IPS-15b (cell line): ENCODE results near the gene LRP5.
A peak's percentile ranks its signal among the peaks of the same experiment; 100 is the strongest.

ENCODE experiments used
- H3K27me3 ChIP-seq: one replicate; pipeline ENCODE4 v1.6.1; 2013; ENCODE audit warnings: low read length; ENCODE audit not compliant: control insufficient read depth, insufficient read depth
- H3K36me3 ChIP-seq: one replicate; pipeline ENCODE4 v1.6.1; 2013; ENCODE audit warnings: low read length; ENCODE audit not compliant: control insufficient read depth, insufficient read depth
- H3K4me1 ChIP-seq: one replicate; pipeline ENCODE4 v1.6.1; 2013; ENCODE audit warnings: mild to moderate bottlenecking, low read length; ENCODE audit not compliant: control insufficient read depth, insufficient read depth
- H3K4me3 ChIP-seq: one replicate; pipeline ENCODE4 v1.5.1; 2013; ENCODE audit warnings: low read depth, low read length
- H3K9ac ChIP-seq: one replicate; pipeline ENCODE4 v1.6.1; 2013; ENCODE audit warnings: low read depth, mild to moderate bottlenecking, low read length
- H3K9me3 ChIP-seq: one replicate; pipeline ENCODE4 v1.6.1; 2013; ENCODE audit warnings: mild to moderate bottlenecking, low read length; ENCODE audit not compliant: control insufficient read depth, insufficient read depth

Gene LRP5

GRCh38 chr11:68312117-68312779 is at the start of gene LRP5:
TSS of gene LRP5 (plus strand) at chr11:68312591. CDS start at chr11:68312715, 124 bp downstream.
- Histone ChIP-seq H3K9me3 (no peaks in the 10 kb centered on the region), H3K4me3 (peak within 1 kb of the TSS; percentile 68), H3K4me1 (peaks cover 11% of the 10 kb centered on the region), H3K9ac (peak within 1 kb of the TSS; percentile 65), H3K27me3 (peaks cover 4% of the 10 kb centered on the region), H3K36me3 (no peaks in the 10 kb centered on the region)

GRCh38 chr11:68263444-68264035 is 48.9 kb upstream of the LRP5 start:
- Histone ChIP-seq H3K9me3 (no peaks in the 10 kb centered on the region), H3K27me3 (no peaks in the 10 kb centered on the region), H3K4me1 (no peaks in the 10 kb centered on the region), H3K4me3 (no peak overlapping the region), H3K36me3 (peaks cover 50% of the 10 kb centered on the region), H3K9ac (no peak overlapping the region)

- H3K27me3 ChIP-seq, result no peaks in the 10 kb centered on the region
- H3K9ac ChIP-seq, result no peak overlapping the region
- H3K4me3 ChIP-seq, result no peak overlapping the region
- H3K9me3 ChIP-seq, result no peaks in the 10 kb centered on the region
- H3K4me1 ChIP-seq, result no peaks in the 10 kb centered on the region
- H3K36me3 ChIP-seq, result peaks cover 52% of the 10 kb centered on the region
These were observed 48.1 kb upstream of the LRP5 start for GRCh38 chr11:68264244-68264643.

GRCh38 chr11:68264741-68265540 is 47.5 kb upstream of the LRP5 start:
- H3K4me1 ChIP-seq, result no peaks in the 10 kb centered on the region
- H3K9me3 ChIP-seq, result no peaks in the 10 kb centered on the region
- no peak overlapping the region for H3K4me3 ChIP-seq
- H3K27me3 ChIP-seq, result no peaks in the 10 kb centered on the region
- peaks cover 57% of the 10 kb centered on the region for H3K36me3 ChIP-seq
- H3K9ac ChIP-seq, result no peak overlapping the region

GRCh38 chr11:68266121-68266891 is 46.1 kb upstream of the LRP5 start:
- no peak overlapping the region for H3K4me3 ChIP-seq
- H3K27me3 ChIP-seq, result no peaks in the 10 kb centered on the region
- no peaks in the 10 kb centered on the region for H3K9me3 ChIP-seq
- peaks cover 57% of the 10 kb centered on the region for H3K36me3 ChIP-seq
- H3K9ac ChIP-seq, result no peak overlapping the region
- H3K4me1 ChIP-seq, result peaks cover 5% of the 10 kb centered on the region

GRCh38 chr11:68266936-68267880 is 45.2 kb upstream of the LRP5 start:
- H3K4me3 ChIP-seq, result no peak overlapping the region
- no peaks in the 10 kb centered on the region for H3K9me3 ChIP-seq
- peaks cover 49% of the 10 kb centered on the region for H3K36me3 ChIP-seq
- H3K4me1 ChIP-seq, result peaks cover 5% of the 10 kb centered on the region
- no peak overlapping the region for H3K9ac ChIP-seq
- H3K27me3 ChIP-seq, result no peaks in the 10 kb centered on the region

- no peak overlapping the region for H3K9ac ChIP-seq
- H3K36me3 ChIP-seq, result peaks cover 43% of the 10 kb centered on the region
These were observed 44.5 kb upstream of the LRP5 start for GRCh38 chr11:68267881-68268240.

GRCh38 chr11:68269414-68270081 is 42.8 kb upstream of the LRP5 start:
- Histone ChIP-seq H3K9me3 (no peaks in the 10 kb centered on the region), H3K4me1 (peaks cover 5% of the 10 kb centered on the region), H3K4me3 (no peak overlapping the region), H3K36me3 (peaks cover 31% of the 10 kb centered on the region), H3K9ac (no peak overlapping the region), H3K27me3 (no peaks in the 10 kb centered on the region)

More at GRCh38 chr11:68267881-68268240, 44.5 kb upstream of the LRP5 start:
- peaks cover 5% of the 10 kb centered on the region for H3K4me1 ChIP-seq
- H3K27me3 ChIP-seq, result no peaks in the 10 kb centered on the region
- H3K9me3 ChIP-seq, result no peaks in the 10 kb centered on the region
- H3K4me3 ChIP-seq, result no peak overlapping the region

- Histone ChIP-seq H3K4me1 (peaks cover 5% of the 10 kb centered on the region), H3K4me3 (peak overlapping the region; percentile 80), H3K36me3 (peaks cover 25% of the 10 kb centered on the region), H3K9me3 (no peaks in the 10 kb centered on the region), H3K9ac (peak overlapping the region; percentile 30), H3K27me3 (no peaks in the 10 kb centered on the region)
These were observed 42.0 kb upstream of the LRP5 start for GRCh38 chr11:68270196-68271022.
